GM19240 (cell line): ENCODE results near the gene APLP2.

Source experiments
- DNase-seq: peaks from one replicate; pipeline ENCODE4 v3.0.0; 2011; ENCODE audit warnings: low spot score; ENCODE audit not compliant: insufficient read length

APLP2 gene

GRCh38 chr11:130145975-130146776, 76.5 kb downstream of the APLP2 start:
- no peak for DNase-seq

DNA sequence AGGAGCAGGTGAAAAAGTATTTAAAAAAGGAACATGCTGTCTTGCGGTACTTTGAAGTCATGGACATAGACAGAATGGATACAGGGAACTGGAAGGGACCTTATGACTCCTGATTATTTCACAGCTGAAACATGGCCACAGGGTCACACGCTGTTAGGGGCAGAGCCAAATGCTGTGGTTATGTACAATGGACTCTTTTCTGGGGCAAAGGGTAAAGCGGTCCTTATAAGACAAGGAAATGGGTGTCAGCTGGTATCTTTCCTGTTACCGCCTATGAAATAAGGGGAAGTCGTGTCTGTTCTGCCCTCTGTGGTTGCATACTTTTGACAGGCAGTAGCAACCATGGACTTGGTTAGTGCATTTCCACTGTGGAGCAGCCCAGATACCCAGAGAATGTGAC, 77.1 kb downstream of the APLP2 start:
- no peak for DNase-seq

GRCh38 chr11:130148796-130149326, 79.2 kb downstream of the APLP2 start:
- DNase-seq: no peak

- no peak for DNase-seq
These were observed 81.1 kb downstream of the APLP2 start for GRCh38 chr11:130150790-130151189.

DNA sequence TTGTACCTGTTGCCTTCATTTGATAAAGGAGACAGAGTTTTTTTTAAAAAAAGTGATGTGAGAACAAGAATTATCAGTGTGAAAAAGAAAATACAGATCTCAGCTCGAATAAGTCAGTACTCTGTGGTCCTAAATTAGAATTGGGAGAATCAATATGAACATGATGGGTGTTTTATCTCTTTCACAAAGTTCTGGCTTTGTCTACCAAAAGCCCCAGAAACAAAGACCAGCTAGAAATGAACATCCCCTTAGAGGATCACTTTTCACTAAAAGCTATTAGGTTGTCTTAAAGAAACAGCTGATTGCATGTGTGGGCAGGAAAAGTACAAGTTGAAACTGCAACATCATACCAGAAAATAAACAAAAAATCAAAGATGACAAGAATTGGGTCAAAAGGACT, 81.5 kb downstream of the APLP2 start:
- DNase-seq: no peak

- no peak for DNase-seq
These were observed 86.7 kb downstream of the APLP2 start for GRCh38 chr11:130156108-130157022.

DNA sequence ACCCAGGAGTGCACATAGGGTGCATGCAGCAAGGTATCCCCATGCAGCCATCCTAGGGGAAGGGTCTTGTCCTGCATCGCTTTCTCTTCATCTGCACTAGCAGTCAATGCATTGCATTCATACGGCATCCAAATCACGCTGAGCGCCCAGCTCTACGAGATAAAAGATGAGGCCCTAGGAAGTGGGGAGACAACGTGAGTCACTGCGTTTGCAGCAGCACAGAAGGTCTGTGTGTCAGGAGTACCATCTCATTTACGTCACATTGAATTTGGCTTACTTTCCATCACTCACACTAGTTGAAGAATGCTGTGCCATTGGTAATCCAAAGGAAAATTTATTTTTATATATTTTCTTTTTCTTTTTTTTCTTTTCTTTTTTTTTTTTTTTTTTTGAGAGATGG, 87.4 kb downstream of the APLP2 start:
- DNase-seq: no peak

GRCh38 chr11:130157840-130158239, 88.1 kb downstream of the APLP2 start:
- no peak for DNase-seq

- DNase-seq: no peak
These were observed 89.4 kb downstream of the APLP2 start for GRCh38 chr11:130159139-130159538.

DNA sequence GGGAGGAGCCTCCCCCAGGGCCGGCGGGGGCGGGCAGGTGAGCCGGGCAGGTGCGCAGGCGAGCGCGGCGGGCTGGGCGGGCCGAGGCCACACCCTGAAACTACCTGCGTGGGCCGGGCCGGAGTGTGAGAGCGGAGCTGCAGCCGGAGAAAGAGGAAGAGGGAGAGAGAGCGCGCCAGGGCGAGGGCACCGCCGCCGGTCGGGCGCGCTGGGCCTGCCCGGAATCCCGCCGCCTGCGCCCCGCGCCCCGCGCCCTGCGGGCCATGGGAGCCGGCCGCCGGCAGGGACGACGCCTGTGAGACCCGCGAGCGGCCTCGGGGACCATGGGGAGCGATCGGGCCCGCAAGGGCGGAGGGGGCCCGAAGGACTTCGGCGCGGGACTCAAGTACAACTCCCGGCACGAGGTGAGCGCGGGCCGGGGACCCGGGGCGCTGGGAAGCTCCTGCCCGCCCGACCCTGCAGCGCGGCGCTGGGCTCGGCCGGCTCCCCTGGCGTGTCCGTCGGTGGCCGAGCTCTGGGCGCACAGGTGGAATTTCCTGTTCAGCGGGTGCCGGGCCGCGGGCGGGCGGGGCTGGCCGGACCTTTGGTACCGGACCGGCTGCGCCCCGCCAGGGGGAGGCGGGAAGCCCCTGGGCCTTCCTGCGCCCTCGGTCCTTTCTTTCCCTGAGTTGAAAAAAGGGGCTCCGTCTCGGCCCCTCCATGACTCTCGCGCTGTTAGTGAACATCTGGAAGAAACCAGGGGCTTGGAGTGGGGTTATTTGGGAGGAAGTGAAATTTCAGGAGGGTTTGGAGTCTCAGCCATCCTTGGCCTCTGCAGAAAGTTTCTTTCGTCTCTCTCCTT, 90.2 kb downstream of the APLP2 start, which contains the start of gene ST14:
TSS of gene ST14 (plus strand) at position 126 of the 841 bp plus-strand sequence. CDS start at position 324, 198 bp downstream.
- DNase-seq: no peak

- no peak for DNase-seq
These were observed 90.9 kb downstream of the APLP2 start for GRCh38 chr11:130160498-130161155.

DNA sequence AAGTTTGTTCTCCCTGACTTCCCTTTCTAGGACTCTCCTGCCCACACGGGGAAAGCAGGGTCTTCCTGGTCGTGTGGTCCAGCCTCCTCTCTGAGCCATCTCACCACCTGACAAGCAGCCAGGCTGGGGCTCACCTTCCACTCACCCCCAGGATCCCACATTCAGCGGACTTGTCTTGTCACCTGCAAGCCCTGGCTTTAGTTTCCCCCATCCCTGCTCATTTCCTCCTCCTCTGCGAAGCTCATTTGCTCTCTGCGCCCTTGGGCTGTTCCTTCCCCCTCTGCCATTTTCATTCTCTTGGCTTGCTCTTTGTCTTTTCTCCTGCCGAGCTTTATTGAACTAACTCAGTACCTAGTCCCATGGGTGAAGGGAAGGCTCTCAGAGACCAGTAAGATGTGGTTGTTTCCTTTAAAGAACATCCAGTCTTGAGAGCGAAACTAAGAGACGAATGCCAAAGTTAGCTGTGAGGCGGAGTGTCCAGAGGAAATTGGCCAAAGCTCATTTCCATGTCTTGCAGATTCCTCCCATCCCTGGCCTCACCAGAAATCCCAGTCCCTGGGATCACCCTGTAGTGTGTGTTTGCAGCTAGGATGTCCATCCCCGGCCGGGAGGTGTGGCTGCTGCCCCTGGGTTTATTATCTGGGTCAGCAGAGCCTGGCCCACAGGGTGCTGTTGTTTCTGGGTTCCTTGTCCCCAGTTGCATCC, 91.9 kb downstream of the APLP2 start:
- no peak for DNase-seq

DNA sequence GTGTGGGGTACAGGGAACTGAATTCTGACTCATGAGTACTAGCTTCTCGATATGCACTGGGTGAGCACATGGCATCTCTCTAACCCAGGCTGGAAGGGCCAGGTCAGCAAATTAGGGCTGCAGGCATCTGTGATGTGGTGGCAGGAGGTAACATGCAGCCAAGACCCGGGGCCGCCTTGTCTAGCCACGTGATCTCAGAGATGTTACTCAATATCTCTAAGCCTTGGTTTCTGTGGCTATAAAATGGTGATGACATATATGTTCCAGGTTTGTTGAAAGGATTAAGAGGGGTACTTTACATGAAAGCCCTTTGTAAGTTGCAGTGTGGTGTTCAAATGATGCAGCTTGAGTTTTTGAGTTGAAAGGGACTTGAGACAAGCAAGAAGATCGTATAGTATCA, 93.0 kb downstream of the APLP2 start:
- no peak for DNase-seq

- no peak for DNase-seq
These were observed 93.9 kb downstream of the APLP2 start for GRCh38 chr11:130163346-130164220.

GRCh38 chr11:130164221-130164570, 94.5 kb downstream of the APLP2 start:
- DNase-seq: no peak

DNA sequence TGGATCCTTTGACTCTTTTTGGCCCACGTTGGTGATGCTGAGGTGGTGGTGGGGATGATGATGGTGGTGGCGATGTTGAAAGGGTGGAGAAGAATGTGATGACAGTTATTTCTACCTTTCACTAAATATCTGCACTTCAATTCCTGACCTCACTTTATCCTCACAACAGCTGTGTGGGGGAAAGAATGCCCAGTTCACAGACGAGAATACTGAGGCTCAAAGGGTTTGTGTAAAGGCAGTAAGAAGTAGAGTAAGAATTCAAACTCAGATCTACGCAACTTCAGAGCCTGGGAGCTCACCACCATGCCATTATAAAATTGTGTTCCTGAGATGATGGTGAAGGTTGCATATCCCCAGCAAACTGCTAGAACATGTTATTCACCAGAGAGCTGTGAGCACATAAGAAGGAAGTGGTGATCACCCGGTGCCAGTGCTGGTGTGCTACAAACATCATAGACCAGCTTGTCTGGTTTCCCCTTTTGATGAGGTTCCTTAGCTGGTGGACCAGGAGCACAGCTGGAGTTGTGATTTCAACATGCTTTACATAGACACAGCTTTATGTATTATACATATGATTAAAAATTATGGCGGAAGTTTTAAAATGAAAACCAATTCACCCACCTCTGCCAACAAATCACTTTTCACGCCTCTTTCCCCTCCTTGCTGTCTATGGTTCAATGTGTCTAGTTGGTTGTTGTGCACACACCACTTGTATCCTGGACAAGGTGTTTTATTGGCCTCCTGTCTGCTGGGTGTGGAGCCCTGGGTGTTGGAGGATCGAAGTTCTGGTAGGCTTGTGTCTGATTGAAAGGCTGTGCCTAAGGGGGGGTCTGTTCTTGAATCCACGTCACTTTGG, 96.1 kb downstream of the APLP2 start:
- DNase-seq: no peak

- DNase-seq: no peak
These were observed 96.7 kb downstream of the APLP2 start for GRCh38 chr11:130166457-130166784.

- no peak for DNase-seq
These were observed 97.5 kb downstream of the APLP2 start for GRCh38 chr11:130167146-130167545.
